Sciatic nerve (tissue), 2 donors: ENCODE measurements around the gene RHBDF2. TPM values are rescaled to one million over a fixed set of nuclear protein-coding genes. Genes with fewer than 3 reads are reported as not detected.

Experiments used
- ATAC-seq: fragments of 200-7000 bp; cut with Tn5 transposase; one replicate; pipeline ENCODE4 v1.9.1; 2020; ENCODE audit warnings: mild to moderate bottlenecking, moderate library complexity
- DNase-seq: peaks from one replicate; pipeline ENCODE4 v3.0.0-alpha.2; 2020; ENCODE audit warnings: low spot score
- intact Hi-C: fragments of 100-400 bp; cut with DNase I; formaldehyde crosslinking; loops from one replicate; pipeline ENCODE4 v1.14.2; 2022
- total RNA-seq: library from RNA; stranded (reverse); fragmentation: NEBNext Ultra II Directional; extraction: Animal tissue kit (Norgen Biotek cat#: 25700); gene quantifications from one replicate; pipeline ENCODE4 v1.2.1, GENCODE V29; 2021
- donor health status: DM: no; HTN: no; CAD: no.
- donor health status: DM: no; HTN: no; CAD: no.

RHBDF2 gene
- total RNA-seq, 1 donor from 2014 or later = 37.9 TPM

- ATAC-seq (no peak), DNase-seq (no peak)
- intact Hi-C loops = no loop called here
Observed at GRCh38 chr17:76449126-76449525, 52.1 kb downstream of the RHBDF2 start.

- intact Hi-C loops = no loop called here
- ATAC-seq (no peak), DNase-seq (no peak)
Observed at GRCh38 chr17:76447931-76448652, 53.1 kb downstream of the RHBDF2 start.

- ATAC-seq (peak; percentile 89), DNase-seq (no peak)
- intact Hi-C loops = no loop called here
Observed at GRCh38 chr17:76446449-76447231, 54.6 kb downstream of the RHBDF2 start.

GRCh38 chr17:76445697-76446448 is 55.4 kb downstream of the RHBDF2 start:
- DNase-seq (no peak), ATAC-seq (no peak)
- intact Hi-C loops = no loop called here

- intact Hi-C loops = no loop called here
- no peak for ATAC-seq
- no peak for DNase-seq
Observed at GRCh38 chr17:76444518-76445311, 56.5 kb downstream of the RHBDF2 start.

GRCh38 chr17:76442341-76443338 is 58.6 kb downstream of the RHBDF2 start:
- intact Hi-C loops = no loop called here
- no peak for DNase-seq
- no peak for ATAC-seq

- no peak for ATAC-seq
- intact Hi-C loops = no loop called here
- no peak for DNase-seq
Observed at GRCh38 chr17:76441686-76442340, 59.4 kb downstream of the RHBDF2 start.

- DNase-seq (no peak), ATAC-seq (no peak)
- intact Hi-C loops = no loop called here
Observed at GRCh38 chr17:76440751-76441362, 60.4 kb downstream of the RHBDF2 start.

- ATAC-seq (no peak), DNase-seq (no peak)
- intact Hi-C loops = no loop called here
Observed at GRCh38 chr17:76439314-76439928, 61.8 kb downstream of the RHBDF2 start.

- intact Hi-C loops = no loop called here
- ATAC-seq (no peak), DNase-seq (no peak)
Observed at GRCh38 chr17:76438906-76439305, 62.3 kb downstream of the RHBDF2 start.

- ATAC-seq (no peak), DNase-seq (no peak)
- intact Hi-C loops = no loop called here
Observed at GRCh38 chr17:76437467-76438402, 63.5 kb downstream of the RHBDF2 start.

- no peak for DNase-seq
- no peak for ATAC-seq
- intact Hi-C loops = no loop called here
Observed at GRCh38 chr17:76435751-76436150, 65.5 kb downstream of the RHBDF2 start.

GRCh38 chr17:76434870-76435269 is 66.4 kb downstream of the RHBDF2 start:
- ATAC-seq = no peak
- intact Hi-C loops = no loop called here
- no peak for DNase-seq

- ATAC-seq (no peak), DNase-seq (no peak)
- intact Hi-C loops = no loop called here
Observed at GRCh38 chr17:76433693-76434092, 67.5 kb downstream of the RHBDF2 start.

GRCh38 chr17:76432712-76433336 is 68.4 kb downstream of the RHBDF2 start:
- DNase-seq = no peak
- intact Hi-C loops = no loop called here
- no peak for ATAC-seq
